H1 (cell line): ENCODE results near the gene MPV17. TPM values are rescaled to one million over a fixed set of nuclear protein-coding genes. Genes with fewer than 3 reads are reported as not detected.
A peak's percentile ranks its signal among the peaks of the same experiment; 100 is the strongest.

Experiments
- BACH1 ChIP-seq: IDR thresholded peaks from 2 replicates; pipeline ENCODE4 v1.6.1; 2012; ENCODE audit warnings: low read length, improper control_type of control experiment
- BCL11A ChIP-seq, 2 experiments: IDR thresholded peaks; one replicate each; pipeline ENCODE4 v1.6.1; 2011; ENCODE audit warnings: low read depth in 2 of 2, low read length in 2 of 2, mild to moderate bottlenecking in 2 of 2
- CHD1 ChIP-seq: IDR thresholded peaks from 2 replicates; pipeline ENCODE4 v1.6.1; 2012; ENCODE audit warnings: low read depth, low read length, improper control_type of control experiment
- CTBP2 ChIP-seq: IDR thresholded peaks from 2 replicates; pipeline ENCODE4 v1.7.0; 2011; ENCODE audit warnings: borderline replicate concordance, mild to moderate bottlenecking, moderate library complexity, mixed read lengths, low read length; ENCODE audit not compliant: insufficient read depth, insufficient read length
- NRF1 ChIP-seq: IDR thresholded peaks from 2 replicates; pipeline ENCODE4 v1.6.1; 2011; ENCODE audit warnings: mild to moderate bottlenecking, low read depth, low read length, improper control_type of control experiment
- SP2 ChIP-seq: IDR thresholded peaks from 2 replicates; pipeline ENCODE4 v1.6.1; 2012; ENCODE audit warnings: mild to moderate bottlenecking, low read length, inconsistent platforms
- TAF7 ChIP-seq: optimal IDR thresholded peaks from 2 replicates; pipeline ENCODE3; 2011; ENCODE audit warnings: low read depth, mild to moderate bottlenecking, inconsistent platforms, low read length, moderate library complexity, borderline replicate concordance
- TCF12 ChIP-seq: IDR thresholded peaks from 2 replicates; pipeline ENCODE4 v1.6.1; 2011; ENCODE audit warnings: low read depth, mild to moderate bottlenecking, low read length
- TEAD4 ChIP-seq: IDR thresholded peaks from 2 replicates; pipeline ENCODE4 v1.6.1; 2012; ENCODE audit warnings: low read depth, low read length, inconsistent platforms, mixed read lengths
- USF2 ChIP-seq: IDR thresholded peaks from 2 replicates; pipeline ENCODE4 v1.6.1; 2011; ENCODE audit warnings: low read length, improper control_type of control experiment
- YY1 ChIP-seq: IDR thresholded peaks from 2 replicates; pipeline ENCODE4 v1.6.1; 2011; ENCODE audit warnings: low read depth, mild to moderate bottlenecking, low read length
- ZNF274 ChIP-seq: IDR thresholded peaks from 2 replicates; pipeline ENCODE4 v1.7.0; 2012; ENCODE audit warnings: low read length, borderline replicate concordance; ENCODE audit errors: extremely low read depth
- polyA plus RNA-seq, 7 experiments: library from polyadenylated mRNA; depleted of rRNA in 3 of 7; stranded (reverse) in 5 of 7; unstranded in 2 of 7; fragments of >200 nt in 5 of 7; fragments of 200-250 nt in 2 of 7; gene quantifications; 1 replicate in 5 of 7; 2 replicates in 1 of 7; 4 replicates in 1 of 7; pipeline versions ENCODE4 v1.2.1 to v1.2.3, GENCODE V29; 2011 to 2013; ENCODE audit warnings: missing spikeins in 2 of 7, mixed read lengths in 2 of 7
- total RNA-seq: library from RNA; stranded (reverse); fragmentation: NEBNext Ultra II Directional; extraction: Animal tissue kit (Norgen Biotek cat#: 25700); gene quantifications from 2 replicates; pipeline ENCODE4 v1.2.1, GENCODE V29; 2021
- TF ChIP-seq, protein P1 (sequence below), 3 experiments: IDR thresholded peaks; 1 replicate in 2 of 3; 2 replicates in 1 of 3; pipeline versions ENCODE4 v1.5.1 to v1.6.1; 2011; ENCODE audit warnings: low read length in 3 of 3, mild to moderate bottlenecking in 3 of 3, inconsistent platforms in 2 of 3, low read depth in 1 of 3, moderate library complexity in 1 of 3; ENCODE audit not compliant: insufficient read depth in 1 of 3; ENCODE audit errors: control extremely low read depth in 1 of 3
- TF ChIP-seq, protein P2 (sequence below): IDR thresholded peaks from 2 replicates; pipeline ENCODE4 v1.6.1; 2012; ENCODE audit warnings: inconsistent platforms

The MPV17 gene
- total and polyA plus RNA-seq, 2 of the 8 experiments (the other 6 are each of a cell fraction or from before 2014, with no cell fraction given), result 45.2 to 181 TPM

DNA sequence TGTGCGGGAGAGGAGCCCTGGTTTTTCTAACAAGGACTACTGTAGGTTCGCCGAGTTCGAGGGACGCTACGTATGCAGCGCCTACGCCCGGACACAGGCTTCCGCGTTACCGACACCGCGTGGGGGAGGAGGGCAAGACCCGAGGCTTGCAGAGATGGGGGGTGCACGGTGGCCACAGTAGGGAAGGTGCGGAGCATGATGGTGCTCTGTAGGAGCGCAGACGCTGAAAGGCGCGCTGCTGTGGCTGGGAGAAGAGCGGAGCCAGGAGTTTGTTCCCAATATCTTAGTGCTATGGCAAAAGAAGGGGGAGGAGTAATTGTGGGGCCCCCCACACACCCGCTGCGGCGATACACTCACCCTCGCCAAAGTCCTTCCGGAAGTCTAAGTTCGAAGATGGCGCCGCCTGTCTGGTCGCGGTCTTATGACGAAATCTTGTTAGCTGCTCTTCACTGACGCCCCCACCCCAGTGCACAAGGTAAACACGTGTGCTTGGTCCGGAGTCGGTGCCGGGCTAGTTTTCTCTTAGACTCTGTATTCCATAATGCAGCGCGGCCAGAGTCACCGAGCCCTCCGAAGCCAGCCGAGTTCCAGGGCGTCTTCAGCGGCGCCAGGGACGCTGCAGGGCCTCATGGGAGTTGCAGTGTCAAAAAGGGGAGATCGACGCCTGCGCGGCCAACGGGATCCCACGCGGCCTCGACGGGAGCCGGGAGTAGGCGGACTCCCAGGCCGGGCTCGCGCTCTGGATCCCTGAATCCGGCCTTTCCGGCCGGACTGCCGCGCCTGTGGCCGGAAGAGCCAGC, 33.7 kb upstream of the MPV17 start, which contains the start of gene GTF3C2 (continued):
- TF ChIP-seq, protein P1, sequence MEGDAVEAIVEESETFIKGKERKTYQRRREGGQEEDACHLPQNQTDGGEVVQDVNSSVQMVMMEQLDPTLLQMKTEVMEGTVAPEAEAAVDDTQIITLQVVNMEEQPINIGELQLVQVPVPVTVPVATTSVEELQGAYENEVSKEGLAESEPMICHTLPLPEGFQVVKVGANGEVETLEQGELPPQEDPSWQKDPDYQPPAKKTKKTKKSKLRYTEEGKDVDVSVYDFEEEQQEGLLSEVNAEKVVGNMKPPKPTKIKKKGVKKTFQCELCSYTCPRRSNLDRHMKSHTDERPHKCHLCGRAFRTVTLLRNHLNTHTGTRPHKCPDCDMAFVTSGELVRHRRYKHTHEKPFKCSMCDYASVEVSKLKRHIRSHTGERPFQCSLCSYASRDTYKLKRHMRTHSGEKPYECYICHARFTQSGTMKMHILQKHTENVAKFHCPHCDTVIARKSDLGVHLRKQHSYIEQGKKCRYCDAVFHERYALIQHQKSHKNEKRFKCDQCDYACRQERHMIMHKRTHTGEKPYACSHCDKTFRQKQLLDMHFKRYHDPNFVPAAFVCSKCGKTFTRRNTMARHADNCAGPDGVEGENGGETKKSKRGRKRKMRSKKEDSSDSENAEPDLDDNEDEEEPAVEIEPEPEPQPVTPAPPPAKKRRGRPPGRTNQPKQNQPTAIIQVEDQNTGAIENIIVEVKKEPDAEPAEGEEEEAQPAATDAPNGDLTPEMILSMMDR (IDR thresholded peaks at IDR 0.05; ENCODE audit: control extremely low read depth in 1 of 3, insufficient read depth in 1 of 3, low read depth in 1 of 3, low read length in 3 of 3), result no peak
- TF ChIP-seq TEAD4 (no peak), USF2 (peak; percentile 49; the same call in 1 of the 2 replicates), CHD1 (no peak), YY1 (peak; percentile 96), ZNF274 (no peak), CTBP2 (no peak), NRF1 (no peak), BCL11A (IDR thresholded peaks at IDR 0.05; ENCODE audit: low read depth in 2 of 2, low read length in 2 of 2) (no peak), TAF7 (peak; percentile 74), TCF12 (no peak), BACH1 (no peak), SP2 (no peak)
- TF ChIP-seq, protein P2, sequence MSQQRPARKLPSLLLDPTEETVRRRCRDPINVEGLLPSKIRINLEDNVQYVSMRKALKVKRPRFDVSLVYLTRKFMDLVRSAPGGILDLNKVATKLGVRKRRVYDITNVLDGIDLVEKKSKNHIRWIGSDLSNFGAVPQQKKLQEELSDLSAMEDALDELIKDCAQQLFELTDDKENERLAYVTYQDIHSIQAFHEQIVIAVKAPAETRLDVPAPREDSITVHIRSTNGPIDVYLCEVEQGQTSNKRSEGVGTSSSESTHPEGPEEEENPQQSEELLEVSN, result peak; percentile 85
